ENCODE measurements around the gene UCK1. TPM values are rescaled to one million over a fixed set of nuclear protein-coding genes. Genes with fewer than 3 reads are reported as not detected.

The UCK1 gene
- total and polyA plus RNA-seq, 11 donors: 16.4 to 45.1 (median 24.9) TPM

- WGBS, 4 donors: 95 to 99% (median 96%) methylated on average over 3 of the region's 3 CpGs
- intact Hi-C loops (cut with DNase I): no loop called here
- peaks cover 0 to 28% (median 6%) of the 10 kb centered on the region in 9 donors for H3K36me3 ChIP-seq
Measured at GRCh38 chr9:131566158-131566557, 35.1 kb upstream of the UCK1 start.

DNA sequence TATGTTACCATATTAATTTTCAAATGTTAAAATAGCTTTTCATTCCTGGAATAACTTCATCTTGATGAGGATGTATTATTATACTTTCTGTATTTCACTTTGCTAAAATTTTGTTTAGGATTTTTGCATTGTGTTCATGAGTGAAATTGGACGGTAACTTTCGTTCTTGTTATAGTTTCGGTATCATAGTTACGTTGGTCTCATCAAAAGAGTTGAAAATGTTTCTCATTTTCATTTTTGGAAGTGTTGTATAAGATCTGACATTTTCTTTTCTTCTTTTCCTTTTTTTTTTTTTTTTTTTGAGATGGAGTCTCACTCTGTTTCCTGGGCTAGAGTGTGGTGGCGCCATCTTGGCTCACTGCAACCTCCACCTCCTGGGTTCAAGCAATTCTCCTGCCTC, 34.3 kb upstream of the UCK1 start:
- no peaks in the 10 kb centered on the region for H3K4me1 ChIP-seq
- no peak overlapping the region for H3K27ac ChIP-seq
- H3K36me3 ChIP-seq: peaks cover 0 to 20% (median 6%) of the 10 kb centered on the region in 9 donors
- no peak overlapping the region for H3K4me3 ChIP-seq
- H3K9me3 ChIP-seq: peaks cover 0 to 34% (median 6%) of the 10 kb centered on the region in 12 donors
- no peaks in the 10 kb centered on the region for H3K27me3 ChIP-seq
- ATAC-seq (no peak), DNase-seq (no peak)
- WGBS, 4 donors: 82 to 98% (median 95%) methylated on average over 5 of the region's 5 CpGs
- TF ChIP-seq POLR2A (IDR thresholded peaks at IDR 0.05): no peak
- TF ChIP-seq, protein P1, sequence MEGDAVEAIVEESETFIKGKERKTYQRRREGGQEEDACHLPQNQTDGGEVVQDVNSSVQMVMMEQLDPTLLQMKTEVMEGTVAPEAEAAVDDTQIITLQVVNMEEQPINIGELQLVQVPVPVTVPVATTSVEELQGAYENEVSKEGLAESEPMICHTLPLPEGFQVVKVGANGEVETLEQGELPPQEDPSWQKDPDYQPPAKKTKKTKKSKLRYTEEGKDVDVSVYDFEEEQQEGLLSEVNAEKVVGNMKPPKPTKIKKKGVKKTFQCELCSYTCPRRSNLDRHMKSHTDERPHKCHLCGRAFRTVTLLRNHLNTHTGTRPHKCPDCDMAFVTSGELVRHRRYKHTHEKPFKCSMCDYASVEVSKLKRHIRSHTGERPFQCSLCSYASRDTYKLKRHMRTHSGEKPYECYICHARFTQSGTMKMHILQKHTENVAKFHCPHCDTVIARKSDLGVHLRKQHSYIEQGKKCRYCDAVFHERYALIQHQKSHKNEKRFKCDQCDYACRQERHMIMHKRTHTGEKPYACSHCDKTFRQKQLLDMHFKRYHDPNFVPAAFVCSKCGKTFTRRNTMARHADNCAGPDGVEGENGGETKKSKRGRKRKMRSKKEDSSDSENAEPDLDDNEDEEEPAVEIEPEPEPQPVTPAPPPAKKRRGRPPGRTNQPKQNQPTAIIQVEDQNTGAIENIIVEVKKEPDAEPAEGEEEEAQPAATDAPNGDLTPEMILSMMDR (IDR thresholded peaks at IDR 0.05): no peak
- intact Hi-C loops (cut with DNase I): no loop called here

More at GRCh38 chr9:131566158-131566557, 35.1 kb upstream of the UCK1 start:
- TF ChIP-seq POLR2A (IDR thresholded peaks at IDR 0.05): no peak
- TF ChIP-seq, protein P1 (IDR thresholded peaks at IDR 0.05): no peak
- Histone ChIP-seq H3K4me3 (no peak overlapping the region), H3K9me3 (peaks cover 0 to 28% (median 6%) of the 10 kb centered on the region in 12 donors), H3K4me1 (no peaks in the 10 kb centered on the region), H3K27ac (no peak overlapping the region), H3K27me3 (no peaks in the 10 kb centered on the region)
- DNase-seq: no peak
- ATAC-seq: no peak

DNA sequence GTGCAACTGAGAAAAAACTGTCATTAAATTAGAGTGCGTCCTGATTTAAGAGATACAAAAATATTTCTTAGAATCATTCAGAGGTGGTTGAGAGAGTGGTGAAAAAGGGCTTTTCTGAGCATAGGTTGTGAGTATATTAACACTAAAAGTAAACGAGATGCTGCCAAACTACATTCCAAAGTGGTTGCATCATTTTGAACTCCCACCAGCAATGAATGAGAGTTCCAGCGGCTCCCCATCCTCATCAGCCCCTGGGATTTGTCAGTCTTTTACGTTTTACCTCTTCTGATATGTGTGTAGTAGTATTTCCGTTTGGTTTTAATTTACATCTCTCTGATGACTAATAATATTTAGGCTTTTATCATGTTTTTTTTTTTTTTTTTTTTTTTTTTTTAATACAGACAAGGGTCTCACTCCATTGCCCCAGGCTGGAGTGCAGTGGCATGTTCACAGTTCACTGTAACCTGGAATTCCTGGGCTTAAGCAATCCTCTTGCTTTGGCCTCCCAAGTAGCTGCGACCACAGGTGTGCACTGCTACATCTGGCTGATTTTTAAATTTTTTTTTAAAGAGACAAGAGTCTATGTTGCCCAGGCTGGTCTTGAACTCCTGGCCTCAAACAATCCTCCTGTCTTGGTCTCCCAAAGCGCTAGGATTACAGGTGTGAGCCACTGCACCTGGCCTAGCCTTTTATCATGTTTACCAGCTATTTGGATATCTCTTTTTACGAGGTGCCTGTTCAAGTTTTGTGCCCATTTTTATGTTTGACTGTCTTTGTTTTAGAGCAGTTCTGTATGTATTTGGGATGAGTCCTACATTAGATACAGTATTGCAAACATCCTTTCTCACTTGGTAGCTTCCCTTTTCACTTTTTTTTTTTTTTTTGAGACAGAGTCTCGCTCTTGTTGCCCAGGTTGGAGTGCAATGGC, 31.2 kb upstream of the UCK1 start:
- Histone ChIP-seq H3K27me3 (no peaks in the 10 kb centered on the region), H3K4me3 (no peak overlapping the region), H3K9me3 (peaks cover 0 to 41% (median 6%) of the 10 kb centered on the region in 12 donors), H3K27ac (no peak overlapping the region), H3K4me1 (no peaks in the 10 kb centered on the region), H3K36me3 (peaks cover 0 to under 1% (median 0%) of the 10 kb centered on the region in 9 donors)
- WGBS, 4 donors: 52 to 56% (median 54%) methylated on average over 9 of the region's 9 CpGs
- ATAC-seq: no peak
- TF ChIP-seq POLR2A (IDR thresholded peaks at IDR 0.05): no peak
- TF ChIP-seq, protein P1 (IDR thresholded peaks at IDR 0.05): no peak
- DNase-seq: no peak
- intact Hi-C loops (cut with DNase I): no loop called here

DNA sequence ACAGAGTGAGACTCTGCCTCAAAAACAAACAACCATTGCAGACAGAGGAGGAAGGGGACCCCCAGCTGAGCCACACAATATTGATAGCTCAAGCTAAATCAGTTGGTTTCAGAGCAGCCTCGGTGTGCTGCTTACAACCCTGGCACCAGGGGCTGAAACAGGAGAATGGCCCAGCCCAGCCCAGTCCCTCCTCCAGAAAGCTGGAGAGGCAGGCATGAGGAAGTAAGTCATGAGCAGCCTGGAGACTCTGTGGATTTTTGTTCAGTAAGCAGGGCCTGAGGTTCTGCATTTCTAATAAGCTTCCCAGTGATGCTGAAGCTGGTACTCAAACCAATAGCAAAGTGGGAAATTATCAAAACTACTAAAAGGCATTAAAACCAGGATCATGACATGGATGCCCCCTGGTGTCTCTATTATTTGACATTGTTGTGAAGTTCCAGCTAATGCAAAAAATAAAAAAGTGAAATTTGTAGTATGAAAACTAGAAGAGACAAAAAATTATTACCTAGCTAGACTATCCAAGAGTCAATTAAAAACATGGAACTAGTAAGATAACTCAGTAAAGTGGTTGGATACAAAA, 28.4 kb upstream of the UCK1 start:
- ATAC-seq (peak in 1 of 4 donors; percentile 29), DNase-seq (no peak)
- H3K36me3 ChIP-seq: no peaks in the 10 kb centered on the region
- no peak overlapping the region for H3K27ac ChIP-seq
- H3K9me3 ChIP-seq: peaks cover 0 to 32% (median 6%) of the 10 kb centered on the region in 12 donors
- TF ChIP-seq POLR2A (IDR thresholded peaks at IDR 0.05): no peak
- TF ChIP-seq, protein P1 (IDR thresholded peaks at IDR 0.05): no peak
- intact Hi-C loops (cut with DNase I): no loop called here
- 67 to 82% (median 80%) methylated on average over 1 of the region's 1 CpG for WGBS, 4 donors
- H3K27me3 ChIP-seq: peaks cover 6 to 18% (median 15%) of the 10 kb centered on the region in 9 donors
- H3K4me1 ChIP-seq: peaks cover 0 to 3% (median 0%) of the 10 kb centered on the region in 12 donors
- no peak overlapping the region for H3K4me3 ChIP-seq
